Measurements from ENCODE around the gene COBL.
"Not testable (repeated sequence)": the region's sequence is repeated elsewhere in the genome, so short reads cannot be mapped to it uniquely, and the experiment has no call there.

COBL gene

DNA sequence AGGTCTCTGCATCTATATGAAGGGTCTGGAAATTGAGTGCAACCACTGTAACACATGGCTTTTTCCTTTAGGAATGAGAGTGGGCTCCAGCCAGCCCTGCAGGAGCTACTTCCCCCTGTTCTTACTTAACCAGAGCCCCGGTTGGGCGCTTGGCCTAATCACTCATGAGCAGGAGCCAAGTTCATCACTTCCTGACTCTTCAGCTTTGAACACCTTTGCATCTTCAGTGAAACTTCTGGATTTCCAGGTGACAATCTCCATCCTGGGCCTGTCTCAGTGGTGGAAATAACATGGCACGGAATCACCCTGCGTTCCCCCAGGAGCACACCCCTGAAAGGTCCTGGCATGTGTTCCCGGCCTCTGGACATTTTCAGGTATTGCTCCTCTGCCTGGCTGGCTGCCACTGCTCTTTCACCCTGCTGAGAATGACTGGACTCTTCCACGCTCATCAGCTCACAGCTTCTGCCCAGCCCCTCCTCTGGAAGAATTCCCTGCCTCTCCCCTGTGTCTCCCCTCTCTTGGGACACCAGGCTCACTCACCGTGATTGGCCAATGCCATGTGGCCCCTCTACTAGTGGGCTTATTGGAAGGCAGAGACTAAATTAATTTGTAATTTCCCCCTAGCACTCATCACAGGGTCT, 304.8 kb downstream of the COBL start:
- Histone ChIP-seq H3K36me3 (ENCODE audit: control insufficient read depth, insufficient read depth, low read length) (no peaks in the 10 kb centered on the region), H3K9me3 (ENCODE audit: control insufficient read depth, low read length) (no peaks in the 10 kb centered on the region), H3K27me3 (ENCODE audit: control insufficient read depth, insufficient read depth, low read length, poor library complexity, severe bottlenecking) (no peaks in the 10 kb centered on the region), H3K4me3 (ENCODE audit: insufficient read depth, low read depth, low read length) (no peak overlapping the region), H3K27ac (ENCODE audit: insufficient read depth, low read depth, low read length, poor library complexity, severe bottlenecking) (no peak overlapping the region), H3K4me1 (ENCODE audit: control insufficient read depth, insufficient read depth, low read length) (no peaks in the 10 kb centered on the region)
- 85 to 89% methylated on average over 6 to 7 of the region's 7 CpGs for WGBS, 2 experiments

DNA sequence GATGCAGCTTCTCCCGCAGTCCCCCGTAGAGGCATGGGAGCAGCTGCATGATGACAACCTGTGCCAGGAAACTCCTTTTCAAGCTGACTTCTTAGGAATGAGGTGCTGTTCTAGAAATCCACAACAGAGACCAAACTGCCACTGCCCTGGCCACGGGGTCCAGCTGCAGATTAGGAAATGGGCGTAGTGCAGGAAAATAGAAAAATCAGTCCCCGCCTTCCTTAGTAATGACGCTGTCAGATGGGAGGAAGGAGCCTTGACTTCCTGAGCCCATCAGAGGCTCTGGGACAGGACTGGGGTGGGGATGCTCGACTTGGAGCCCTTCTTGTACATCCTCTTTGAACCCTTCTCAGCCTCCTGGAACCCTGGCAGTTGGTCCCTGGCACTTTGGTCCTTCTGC, 306.1 kb downstream of the COBL start:
- no peak overlapping the region for H3K4me3 ChIP-seq (ENCODE audit: insufficient read depth, low read depth, low read length)
- no peaks in the 10 kb centered on the region for H3K36me3 ChIP-seq (ENCODE audit: control insufficient read depth, insufficient read depth, low read length)
- H3K27me3 ChIP-seq (ENCODE audit: control insufficient read depth, insufficient read depth, low read length, poor library complexity, severe bottlenecking), result no peaks in the 10 kb centered on the region
- H3K9me3 ChIP-seq (ENCODE audit: control insufficient read depth, low read length), result no peaks in the 10 kb centered on the region
- no peak overlapping the region for H3K27ac ChIP-seq (ENCODE audit: insufficient read depth, low read depth, low read length, poor library complexity, severe bottlenecking)
- H3K4me1 ChIP-seq (ENCODE audit: control insufficient read depth, insufficient read depth, low read length), result no peaks in the 10 kb centered on the region
- WGBS, 2 experiments, result 93 to 94% methylated on average over 7 of the region's 7 CpGs

DNA sequence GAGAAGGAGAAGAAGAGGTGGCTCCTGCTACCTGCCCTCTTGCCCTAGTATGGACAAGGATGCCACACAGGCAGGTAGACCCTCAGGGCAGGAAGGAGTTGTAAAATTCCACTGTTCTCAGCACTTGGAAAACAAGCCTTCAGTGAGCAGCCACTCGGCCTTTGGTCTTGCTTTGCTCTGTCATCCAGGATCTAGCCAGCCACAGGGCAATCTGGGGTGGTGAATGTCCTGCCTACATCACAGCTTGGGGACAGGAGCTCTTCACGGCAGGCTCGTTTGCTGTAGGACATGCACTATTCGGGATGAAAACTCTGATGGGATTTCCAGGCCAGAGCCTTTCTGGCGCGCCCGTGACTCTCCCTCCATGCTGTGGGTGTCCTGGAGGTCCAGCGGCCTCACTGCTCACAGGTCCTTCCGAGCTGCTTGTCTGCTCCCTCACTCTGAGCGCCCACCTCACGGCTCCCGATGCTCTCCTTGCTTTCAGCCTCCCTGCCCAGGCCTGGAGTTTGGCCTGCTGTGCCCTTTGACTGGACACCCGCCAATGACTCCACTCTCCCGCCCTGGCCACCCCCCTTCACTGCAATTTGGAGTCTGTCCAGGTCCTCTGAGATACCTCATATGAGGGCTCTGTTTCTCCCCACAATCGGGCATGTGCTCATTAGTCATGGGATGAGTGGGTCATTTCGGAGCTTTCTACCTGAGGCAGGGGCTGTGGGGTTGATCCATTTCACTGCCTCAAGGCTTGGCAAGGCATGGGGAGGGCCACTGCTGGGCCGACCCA, 306.7 kb downstream of the COBL start:
- WGBS, 2 experiments, result 79% methylated on average over 17 of the region's 17 CpGs
- no peaks in the 10 kb centered on the region for H3K4me1 ChIP-seq (ENCODE audit: control insufficient read depth, insufficient read depth, low read length)

DNA sequence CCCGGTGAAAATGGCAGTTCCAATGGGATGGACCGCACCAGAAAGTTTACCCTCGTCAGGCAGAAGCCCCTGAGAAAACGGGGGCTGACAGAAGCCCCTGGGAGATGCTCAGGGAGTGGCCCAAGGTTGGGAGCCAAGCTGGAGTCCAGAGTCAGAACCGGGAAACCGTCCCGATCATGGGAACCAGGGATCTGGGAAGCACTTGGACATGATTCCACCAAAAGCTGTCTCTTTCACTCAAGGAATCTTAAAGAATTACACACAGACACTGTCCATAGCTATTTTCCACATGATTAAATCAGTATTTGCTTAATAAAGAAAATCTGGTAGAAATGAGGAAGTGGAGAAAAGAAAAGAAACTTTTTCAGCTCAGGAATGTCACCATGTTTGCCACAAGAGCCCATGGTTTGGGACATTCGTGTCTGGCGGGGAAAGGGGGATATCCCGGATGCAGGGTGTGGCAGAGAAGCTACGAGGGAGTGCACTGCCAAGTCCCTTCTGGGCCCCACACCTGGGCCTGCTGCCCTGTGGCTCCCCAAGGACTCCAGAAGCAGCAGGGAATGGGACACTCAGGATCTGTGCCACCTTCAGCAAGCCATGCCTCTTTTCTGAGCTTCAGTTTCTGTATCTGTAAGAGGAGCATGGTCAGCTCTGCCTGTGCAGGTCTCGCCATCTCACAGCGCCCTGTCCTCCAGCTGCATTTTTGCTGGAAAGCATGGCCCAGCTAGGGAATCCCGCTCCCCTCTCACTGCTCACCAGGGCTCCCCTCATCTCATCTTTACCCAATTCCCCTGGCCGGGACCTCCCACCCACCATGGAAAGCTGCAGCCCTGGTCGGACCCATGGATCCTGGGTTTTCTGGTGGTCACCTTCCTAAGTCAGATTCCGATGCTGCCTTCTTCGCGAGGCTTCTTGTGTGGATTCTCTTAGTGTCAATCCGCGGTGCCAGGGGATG, 308.8 kb downstream of the COBL start:
- no peaks in the 10 kb centered on the region for H3K27me3 ChIP-seq (ENCODE audit: control insufficient read depth, insufficient read depth, low read length, poor library complexity, severe bottlenecking)
- no peaks in the 10 kb centered on the region for H3K9me3 ChIP-seq (ENCODE audit: control insufficient read depth, low read length)
- no peaks in the 10 kb centered on the region for H3K36me3 ChIP-seq (ENCODE audit: control insufficient read depth, insufficient read depth, low read length)
- H3K4me3 ChIP-seq (ENCODE audit: insufficient read depth, low read depth, low read length), result no peak overlapping the region
- H3K27ac ChIP-seq (ENCODE audit: insufficient read depth, low read depth, low read length, poor library complexity, severe bottlenecking), result no peak overlapping the region
- WGBS, 2 experiments, result 93 to 95% methylated on average over 21 of the region's 21 CpGs
- no peaks in the 10 kb centered on the region for H3K4me1 ChIP-seq (ENCODE audit: control insufficient read depth, insufficient read depth, low read length)

More for the DNA sequence above, 306.7 kb downstream of the COBL start:
- H3K36me3 ChIP-seq (ENCODE audit: control insufficient read depth, insufficient read depth, low read length), result no peaks in the 10 kb centered on the region
- no peak overlapping the region for H3K27ac ChIP-seq (ENCODE audit: insufficient read depth, low read depth, low read length, poor library complexity, severe bottlenecking)
- no peaks in the 10 kb centered on the region for H3K27me3 ChIP-seq (ENCODE audit: control insufficient read depth, insufficient read depth, low read length, poor library complexity, severe bottlenecking)
- no peak overlapping the region for H3K4me3 ChIP-seq (ENCODE audit: insufficient read depth, low read depth, low read length)
- H3K9me3 ChIP-seq (ENCODE audit: control insufficient read depth, low read length), result no peaks in the 10 kb centered on the region

DNA sequence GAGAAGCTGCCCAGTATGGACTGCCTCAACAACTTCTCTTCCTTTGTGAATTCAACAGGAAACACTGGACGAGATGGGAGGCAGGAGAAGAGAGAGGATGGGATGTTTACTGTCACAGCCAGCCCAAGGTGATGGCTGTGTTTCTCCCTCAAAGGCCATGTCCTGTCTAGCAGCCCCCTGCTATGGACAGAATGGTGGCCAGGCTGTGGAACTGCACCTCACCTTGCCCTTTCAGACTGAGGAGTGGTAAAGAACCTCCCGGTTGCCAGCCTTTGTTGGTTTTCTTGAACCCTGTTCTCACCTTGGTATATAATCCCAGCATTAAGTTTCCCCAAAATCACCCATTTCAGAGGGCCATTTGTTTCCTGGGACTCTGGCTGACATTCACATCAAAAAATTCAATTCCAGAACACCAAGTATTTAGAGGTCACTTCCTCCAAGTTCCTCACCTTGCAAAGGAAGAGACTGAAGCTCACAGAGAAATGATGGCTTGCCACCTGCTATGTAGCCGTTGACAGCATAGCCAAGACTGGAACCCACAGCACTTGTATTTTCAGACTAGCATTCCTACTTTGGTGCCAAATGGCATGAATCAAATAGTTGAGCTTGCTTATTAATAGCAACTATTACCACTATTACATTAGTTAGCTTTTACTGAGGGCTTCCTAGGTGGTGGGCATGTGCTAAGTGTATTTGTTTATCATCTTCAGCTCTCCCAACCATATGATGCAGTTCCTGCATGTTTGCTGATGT, 309.9 kb downstream of the COBL start:
- Histone ChIP-seq H3K9me3 (ENCODE audit: control insufficient read depth, low read length) (no peaks in the 10 kb centered on the region), H3K4me3 (ENCODE audit: insufficient read depth, low read depth, low read length) (no peak overlapping the region), H3K4me1 (ENCODE audit: control insufficient read depth, insufficient read depth, low read length) (no peaks in the 10 kb centered on the region), H3K36me3 (ENCODE audit: control insufficient read depth, insufficient read depth, low read length) (no peaks in the 10 kb centered on the region), H3K27me3 (ENCODE audit: control insufficient read depth, insufficient read depth, low read length, poor library complexity, severe bottlenecking) (no peaks in the 10 kb centered on the region), H3K27ac (ENCODE audit: insufficient read depth, low read depth, low read length, poor library complexity, severe bottlenecking) (no peak overlapping the region)
- WGBS, 2 experiments, result 85 to 88% methylated on average over 3 of the region's 3 CpGs

DNA sequence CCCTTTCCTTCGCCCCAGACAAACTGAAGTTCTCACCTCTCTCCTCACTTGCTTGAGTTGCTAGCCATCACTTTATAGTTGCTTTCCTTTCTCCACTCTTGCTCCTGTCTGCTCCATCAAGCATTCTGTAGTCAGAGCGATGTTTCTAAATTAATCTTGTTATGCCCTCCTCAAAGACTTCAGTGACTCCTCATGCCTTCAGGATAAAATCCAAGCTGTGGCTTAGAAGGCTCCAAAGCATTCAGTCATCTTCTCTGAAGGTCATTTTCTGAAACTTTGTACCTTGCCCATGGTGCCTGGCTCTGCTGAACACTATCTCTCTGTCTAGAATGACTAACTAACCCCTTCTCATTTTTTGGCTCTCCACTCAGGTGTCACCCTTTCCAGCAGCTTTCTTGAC, 311.5 kb downstream of the COBL start:
- Histone ChIP-seq H3K9me3 (ENCODE audit: control insufficient read depth, low read length) (no peaks in the 10 kb centered on the region), H3K27ac (ENCODE audit: insufficient read depth, low read depth, low read length, poor library complexity, severe bottlenecking) (no peak overlapping the region), H3K27me3 (ENCODE audit: control insufficient read depth, insufficient read depth, low read length, poor library complexity, severe bottlenecking) (no peaks in the 10 kb centered on the region), H3K4me1 (ENCODE audit: control insufficient read depth, insufficient read depth, low read length) (no peaks in the 10 kb centered on the region), H3K4me3 (ENCODE audit: insufficient read depth, low read depth, low read length) (no peak overlapping the region), H3K36me3 (ENCODE audit: control insufficient read depth, insufficient read depth, low read length) (no peaks in the 10 kb centered on the region)
- 93 to 94% methylated on average over 2 of the region's 2 CpGs for WGBS, 2 experiments

DNA sequence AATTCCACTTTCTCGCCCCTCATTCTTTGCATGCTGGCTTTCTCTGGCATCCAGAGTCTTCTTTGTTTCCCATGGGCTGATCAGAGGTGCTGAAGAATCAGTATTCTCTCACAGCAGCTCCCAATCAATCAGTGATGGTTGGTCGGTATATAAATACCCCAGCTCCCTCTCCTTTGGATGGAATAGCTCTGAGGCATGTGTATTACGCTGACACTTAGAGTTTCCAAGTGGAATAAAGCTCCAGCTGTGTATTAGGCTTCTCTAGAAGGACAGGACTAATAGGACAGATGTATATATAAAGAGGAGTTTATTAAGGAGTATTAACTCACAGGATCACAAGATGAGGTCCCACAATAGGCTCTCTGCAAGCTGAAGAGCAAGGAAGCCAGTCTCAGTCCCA, 315.7 kb downstream of the COBL start:
- WGBS, 2 experiments, result 53 to 58% methylated on average over 3 of the region's 3 CpGs
- Histone ChIP-seq H3K4me3 (ENCODE audit: insufficient read depth, low read depth, low read length) (no peak overlapping the region), H3K27ac (ENCODE audit: insufficient read depth, low read depth, low read length, poor library complexity, severe bottlenecking) (no peak overlapping the region), H3K9me3 (ENCODE audit: control insufficient read depth, low read length) (no peaks in the 10 kb centered on the region), H3K27me3 (ENCODE audit: control insufficient read depth, insufficient read depth, low read length, poor library complexity, severe bottlenecking) (no peaks in the 10 kb centered on the region), H3K36me3 (ENCODE audit: control insufficient read depth, insufficient read depth, low read length) (no peaks in the 10 kb centered on the region), H3K4me1 (ENCODE audit: control insufficient read depth, insufficient read depth, low read length) (no peaks in the 10 kb centered on the region)

DNA sequence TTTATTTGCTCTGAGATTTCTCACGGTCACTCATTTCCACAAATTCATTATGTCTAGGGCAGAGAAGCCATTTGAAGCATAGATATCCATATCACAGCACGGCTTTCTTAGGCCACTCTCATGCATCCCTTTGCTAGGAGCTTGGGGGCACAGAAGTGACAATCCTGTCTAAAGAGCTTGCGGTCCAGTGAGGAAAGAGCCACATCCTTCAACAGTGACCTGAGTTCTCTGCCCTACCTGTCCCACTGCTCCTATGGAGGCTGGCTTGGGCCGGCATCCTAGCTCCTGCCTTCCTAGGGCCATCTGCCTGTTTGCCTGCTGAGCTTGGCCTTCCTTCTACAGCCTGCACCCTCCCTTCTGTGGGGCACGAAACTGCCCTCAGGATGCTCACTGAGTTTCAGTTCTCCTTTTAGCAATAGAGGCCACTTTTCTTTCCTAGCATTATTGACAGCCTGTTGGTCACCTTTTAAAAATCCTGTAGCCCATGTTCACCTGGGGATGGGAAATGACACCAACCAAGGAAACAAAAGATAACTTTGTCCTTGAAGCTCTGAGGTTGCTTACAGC, 321.8 kb downstream of the COBL start:
- no peak overlapping the region for H3K27ac ChIP-seq (ENCODE audit: insufficient read depth, low read depth, low read length, poor library complexity, severe bottlenecking)
- H3K36me3 ChIP-seq (ENCODE audit: control insufficient read depth, insufficient read depth, low read length), result no peaks in the 10 kb centered on the region
- no peak overlapping the region for H3K4me3 ChIP-seq (ENCODE audit: insufficient read depth, low read depth, low read length)
- no peaks in the 10 kb centered on the region for H3K9me3 ChIP-seq (ENCODE audit: control insufficient read depth, low read length)
- WGBS, 2 experiments, result 74 to 75% methylated on average over 5 of the region's 5 CpGs
- H3K4me1 ChIP-seq (ENCODE audit: control insufficient read depth, insufficient read depth, low read length), result no peaks in the 10 kb centered on the region
- no peaks in the 10 kb centered on the region for H3K27me3 ChIP-seq (ENCODE audit: control insufficient read depth, insufficient read depth, low read length, poor library complexity, severe bottlenecking)

DNA sequence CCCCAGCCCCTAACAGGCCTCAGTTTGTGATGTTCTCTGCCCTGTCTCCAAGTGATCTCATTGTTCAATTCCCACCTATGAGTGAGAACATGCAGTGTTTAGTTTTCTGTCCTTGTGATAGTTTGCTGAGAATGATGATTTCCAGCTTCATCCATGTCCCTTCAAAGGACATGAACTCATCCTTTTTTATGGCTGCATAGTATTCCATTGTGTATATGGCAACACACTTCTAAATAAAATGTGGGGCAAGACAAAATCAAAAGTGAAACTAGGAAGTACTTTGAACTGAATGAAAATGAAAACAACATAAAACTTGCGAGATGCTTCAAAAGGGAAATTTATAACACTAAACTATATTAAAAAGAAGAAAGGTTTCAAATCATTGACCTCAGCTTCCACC, 326.4 kb downstream of the COBL start:
- H3K27ac ChIP-seq (ENCODE audit: insufficient read depth, low read depth, low read length, poor library complexity, severe bottlenecking); H3K4me1 ChIP-seq (ENCODE audit: control insufficient read depth, insufficient read depth, low read length); H3K9me3 ChIP-seq (ENCODE audit: control insufficient read depth, low read length); H3K27me3 ChIP-seq (ENCODE audit: control insufficient read depth, insufficient read depth, low read length, poor library complexity, severe bottlenecking); H3K4me3 ChIP-seq (ENCODE audit: insufficient read depth, low read depth, low read length); H3K36me3 ChIP-seq (ENCODE audit: control insufficient read depth, insufficient read depth, low read length): not testable (repeated sequence)
- WGBS, 2 experiments, result no CpG with 5 or more reads among the region's 1 CpG
